ELR (cell line): Measurements from ENCODE around the gene CDH23.

Source experiments
- DNase-seq: peaks from one replicate; pipeline ENCODE4 v3.0.0-alpha.2; 2015; ENCODE audit warnings: low read depth

The CDH23 gene

DNA sequence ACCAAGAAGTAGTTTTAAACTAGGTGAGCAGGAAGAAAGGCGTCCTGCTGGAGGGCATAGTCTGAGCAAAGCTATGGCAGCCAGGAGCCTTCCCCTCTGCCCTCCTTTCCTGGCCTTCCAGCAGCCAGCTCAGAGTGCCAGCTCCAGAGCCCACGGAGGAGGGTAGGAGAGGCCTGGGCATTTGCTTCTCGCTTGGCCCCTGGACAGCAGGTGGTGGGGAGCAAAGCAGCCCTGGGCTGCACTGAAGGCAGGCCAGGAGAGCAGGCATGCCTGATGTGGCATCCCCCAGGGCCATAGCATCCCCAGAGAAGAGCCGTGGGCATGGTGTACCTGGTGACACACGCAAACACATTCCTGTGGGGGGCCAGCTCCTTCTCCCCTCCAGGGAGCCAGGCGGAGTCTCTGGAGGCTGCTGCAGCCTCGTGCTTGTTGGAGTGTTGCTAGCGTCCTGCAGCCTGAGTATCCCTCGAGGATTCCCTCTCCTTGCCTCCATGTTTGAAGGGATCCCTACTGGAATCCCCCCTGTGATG lies 43.9 kb downstream of the CDH23 start:
- no peak for DNase-seq

DNA sequence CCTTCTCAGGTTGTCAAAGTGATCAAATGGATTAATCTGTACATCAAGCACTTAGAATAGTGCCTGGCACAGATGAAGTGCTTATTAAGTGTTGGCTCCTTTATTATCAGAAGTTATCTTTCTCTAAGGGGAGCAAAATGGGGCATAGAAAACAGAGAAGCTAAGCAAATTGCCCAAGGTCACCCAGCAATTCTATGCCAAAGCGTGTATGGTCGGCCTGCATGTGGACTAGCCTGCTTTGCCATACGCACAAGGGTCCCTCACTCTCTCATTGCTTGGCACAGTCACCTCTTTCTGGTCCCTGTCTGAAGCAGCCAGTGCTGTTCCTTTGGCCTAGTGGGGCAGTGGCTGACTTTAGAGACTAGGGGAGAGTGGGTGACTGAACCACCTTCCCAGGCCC lies 45.3 kb downstream of the CDH23 start:
- DNase-seq: no peak

DNA sequence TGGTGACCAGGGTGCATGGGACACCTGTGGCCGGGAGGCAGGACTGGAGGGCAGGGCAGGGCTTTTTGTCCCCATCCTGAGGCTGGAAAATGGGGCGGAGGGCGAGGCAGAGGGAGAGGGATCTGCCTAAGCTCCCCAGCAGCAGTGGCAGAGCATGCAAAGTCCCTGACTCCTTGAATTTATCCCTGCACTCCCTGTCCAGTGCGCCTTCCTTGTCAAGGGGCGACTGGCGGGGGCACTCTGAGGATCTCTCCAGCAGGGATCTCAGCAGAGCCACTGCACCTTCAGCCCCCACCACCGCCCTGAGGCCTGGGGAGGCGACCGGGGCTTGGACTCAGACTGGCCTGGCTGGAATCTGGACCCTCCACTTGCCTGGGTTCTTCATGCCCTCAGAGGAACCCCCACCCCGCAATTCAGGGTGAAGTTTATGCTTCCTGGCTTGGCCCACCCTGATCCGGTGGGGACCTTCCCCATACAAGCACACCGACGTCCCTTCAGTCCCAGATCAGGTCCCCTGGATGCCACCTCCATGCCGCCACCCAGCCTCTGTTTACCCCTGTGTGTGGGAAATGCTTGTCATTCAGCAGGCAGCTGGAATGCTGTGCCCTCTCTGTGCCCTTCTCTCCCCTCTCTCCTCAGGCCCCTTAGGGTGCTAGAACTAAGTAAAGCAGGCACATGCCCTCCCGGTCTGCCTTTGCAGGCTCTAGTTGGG lies 46.3 kb downstream of the CDH23 start:
- DNase-seq: no peak

DNA sequence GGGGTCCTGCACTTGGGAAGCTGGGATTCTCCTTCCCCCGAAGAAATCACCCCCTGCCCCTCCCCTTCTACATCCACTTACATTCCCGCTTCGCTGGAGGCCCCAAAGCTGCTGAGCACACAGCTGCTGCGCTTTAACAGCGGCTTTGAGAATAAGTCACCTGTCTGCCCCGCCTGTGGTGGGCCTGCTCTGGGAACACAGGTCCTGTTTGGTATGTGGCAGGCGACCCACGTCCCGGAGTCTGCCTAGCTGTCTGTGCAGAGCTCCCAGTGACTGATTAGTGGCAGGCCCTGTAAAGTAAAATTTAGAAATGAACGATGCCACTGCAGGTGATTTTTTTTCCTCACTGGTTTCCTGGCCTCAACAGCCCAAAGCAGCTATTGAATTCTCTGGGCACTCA lies 47.0 kb downstream of the CDH23 start:
- DNase-seq: no peak

DNA sequence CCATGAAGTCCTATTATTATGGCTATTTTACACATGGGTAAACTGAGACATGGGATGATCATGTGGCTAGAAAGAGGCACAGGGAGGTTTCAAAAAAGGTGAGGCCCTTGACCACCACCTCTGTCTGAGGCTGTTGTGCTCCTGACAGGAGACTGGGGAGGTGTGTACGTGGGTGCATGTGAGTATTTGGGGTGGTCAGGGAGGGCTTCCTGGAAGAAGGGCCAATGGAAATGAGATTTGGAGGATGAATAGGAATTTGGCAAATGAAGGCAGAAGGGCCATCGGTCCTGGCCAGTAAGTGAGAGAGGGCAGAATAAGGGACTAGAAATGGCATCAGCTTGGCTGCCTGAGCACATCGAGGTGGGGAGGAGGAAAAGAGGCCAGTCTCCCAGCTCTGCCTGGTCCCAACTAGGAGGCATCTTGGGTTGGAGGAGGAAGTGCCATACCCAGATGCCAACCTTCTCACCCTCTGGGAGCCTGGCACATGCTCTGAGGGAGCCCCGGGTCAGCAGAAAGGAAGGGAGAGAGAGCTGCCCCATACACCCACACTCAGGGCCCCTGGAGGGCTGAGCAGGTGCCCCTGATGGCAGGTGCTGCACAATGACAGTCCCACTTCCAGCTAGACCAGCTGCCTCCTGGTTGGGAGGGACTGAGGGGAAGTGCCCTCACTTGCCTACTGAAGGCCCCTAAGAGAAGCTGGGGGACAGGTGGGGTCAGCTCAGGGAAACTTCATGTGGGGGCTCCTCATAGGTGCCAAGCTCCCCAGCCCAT lies 47.7 kb downstream of the CDH23 start:
- no peak for DNase-seq

DNA sequence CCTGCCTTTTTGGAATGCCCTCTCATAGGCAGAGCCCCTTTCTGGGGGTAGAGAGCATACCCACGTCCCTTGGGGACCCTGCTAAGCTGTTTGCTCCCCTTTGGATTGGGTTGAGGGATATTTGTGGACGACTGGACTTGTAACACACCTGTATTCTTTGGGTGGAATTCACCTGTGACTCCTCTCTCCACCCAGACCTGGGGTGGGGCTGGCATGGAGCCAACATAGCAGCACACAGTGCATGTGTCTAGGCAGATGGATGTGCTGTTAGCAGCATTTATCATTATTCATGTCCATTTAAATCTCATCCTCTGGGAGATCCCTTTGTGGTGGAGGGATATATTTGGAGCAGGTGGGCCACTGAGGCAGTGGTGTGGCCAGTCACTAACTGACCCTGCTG lies 51.0 kb downstream of the CDH23 start:
- DNase-seq: no peak

DNA sequence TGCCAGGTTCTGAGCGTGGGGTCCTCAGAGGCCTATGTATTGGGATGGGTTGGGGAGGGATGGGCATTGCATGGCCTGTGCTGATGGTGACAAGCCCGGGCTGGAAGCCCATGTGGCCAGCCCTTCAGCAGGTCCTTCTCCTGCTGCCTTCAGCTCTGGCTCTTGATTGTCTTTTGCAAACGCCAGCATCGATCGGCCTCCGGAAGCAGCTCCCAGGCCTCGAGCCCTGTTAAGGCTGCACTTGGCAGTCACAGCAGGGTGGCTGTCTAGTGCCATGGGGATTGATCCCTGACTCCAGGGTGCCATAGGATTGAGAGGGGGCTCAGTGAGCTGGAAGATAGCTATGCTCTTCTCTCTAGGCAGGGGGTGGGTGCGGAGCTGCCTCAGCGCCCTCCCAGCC lies 51.4 kb downstream of the CDH23 start:
- no peak for DNase-seq

DNA sequence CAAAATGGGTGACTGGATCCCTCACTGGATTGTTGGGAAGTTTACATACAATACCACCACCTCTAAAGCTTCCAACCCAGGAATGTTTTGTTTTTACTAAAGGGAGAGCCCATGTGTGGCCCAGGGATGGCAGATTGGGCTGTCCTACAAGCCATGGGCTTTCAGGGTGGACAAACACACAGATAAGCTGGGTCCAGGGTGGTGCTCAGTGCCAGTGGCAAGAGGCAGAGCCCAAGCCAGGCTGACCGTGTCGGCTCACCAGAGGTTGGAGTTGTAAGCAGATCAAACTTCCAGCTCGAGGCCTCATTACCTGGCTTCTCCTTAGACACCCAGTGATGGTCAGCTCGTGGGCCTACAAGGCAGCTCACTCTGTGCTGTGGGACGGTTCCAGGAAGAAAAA lies 52.3 kb downstream of the CDH23 start:
- DNase-seq: no peak

DNA sequence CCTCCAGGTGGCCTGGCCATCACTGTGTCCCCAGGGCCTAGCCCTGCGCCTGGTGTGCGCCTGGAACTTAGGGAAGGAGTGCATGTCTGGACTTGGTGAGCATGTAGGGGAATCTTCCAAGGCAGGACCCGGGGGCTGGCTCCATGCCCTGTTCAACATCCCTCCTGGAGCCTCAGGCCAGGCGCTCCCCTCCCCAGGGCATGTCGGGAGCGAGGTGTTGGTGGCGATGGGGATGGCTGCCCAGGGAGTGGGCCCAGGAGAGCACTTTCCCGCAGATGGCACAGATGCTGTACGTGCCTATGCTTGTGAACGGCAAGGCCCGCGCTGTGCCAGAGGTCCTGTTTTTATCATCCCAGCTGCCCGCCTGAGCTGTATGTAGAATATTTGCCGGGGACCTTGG lies 55.0 kb downstream of the CDH23 start:
- no peak for DNase-seq

DNA sequence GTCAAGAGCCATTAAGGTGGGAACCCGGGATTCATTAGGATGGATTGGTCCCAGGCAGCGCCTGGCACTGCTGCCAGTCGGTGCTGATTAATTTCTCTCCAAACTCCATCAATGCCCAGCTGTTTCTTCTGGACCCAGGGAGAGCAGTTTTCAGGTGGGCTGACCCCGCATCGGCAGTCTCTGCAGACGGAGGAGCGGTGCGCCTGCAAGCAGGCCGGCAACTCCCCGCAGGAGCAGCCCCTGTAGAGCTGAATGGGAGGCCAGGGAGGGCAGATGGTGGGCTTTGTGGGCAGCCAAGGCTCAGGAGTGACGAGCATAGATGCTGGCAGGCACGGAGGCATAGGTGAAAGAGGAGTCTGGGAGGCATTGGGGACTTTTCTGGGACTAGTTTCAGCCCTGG lies 56.5 kb downstream of the CDH23 start:
- no peak for DNase-seq

DNA sequence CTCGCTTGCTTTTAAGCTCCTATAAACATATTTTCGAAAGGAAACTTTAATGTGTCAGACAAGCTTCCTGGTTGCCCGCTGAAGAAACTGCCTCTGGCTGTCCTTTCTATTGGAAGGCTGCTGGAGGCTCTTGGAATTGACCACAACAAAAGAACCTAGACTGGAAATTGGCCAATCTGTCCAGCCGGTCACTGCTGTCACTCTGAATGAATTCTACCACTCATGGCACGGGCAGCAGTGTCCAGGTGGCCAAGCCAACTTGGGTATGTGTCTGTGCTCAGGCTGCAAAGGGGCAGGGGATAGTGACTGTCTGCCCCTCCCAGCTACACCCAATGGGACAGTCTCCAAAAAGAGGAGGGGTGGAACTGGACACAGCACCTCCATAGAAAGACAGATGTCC lies 57.6 kb downstream of the CDH23 start:
- no peak for DNase-seq

DNA sequence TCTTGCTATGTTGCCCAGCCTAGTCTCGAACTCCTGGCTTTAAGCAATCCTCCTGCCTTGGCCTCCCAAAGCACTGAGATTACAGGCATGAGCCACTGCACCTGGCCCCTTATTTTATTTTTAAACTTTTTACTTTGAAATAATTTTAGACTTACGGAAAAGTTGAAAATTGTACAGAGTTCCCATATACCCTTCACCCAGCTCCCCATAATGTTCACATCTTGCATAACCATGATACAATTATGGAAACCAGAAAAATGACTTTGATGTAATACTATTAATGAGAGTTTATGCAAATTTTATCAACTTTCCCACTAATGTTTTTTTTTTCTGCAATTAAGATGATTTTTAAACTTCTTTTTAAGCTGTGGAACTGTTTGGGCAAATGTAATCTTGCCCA lies 58.3 kb downstream of the CDH23 start:
- no peak for DNase-seq

DNA sequence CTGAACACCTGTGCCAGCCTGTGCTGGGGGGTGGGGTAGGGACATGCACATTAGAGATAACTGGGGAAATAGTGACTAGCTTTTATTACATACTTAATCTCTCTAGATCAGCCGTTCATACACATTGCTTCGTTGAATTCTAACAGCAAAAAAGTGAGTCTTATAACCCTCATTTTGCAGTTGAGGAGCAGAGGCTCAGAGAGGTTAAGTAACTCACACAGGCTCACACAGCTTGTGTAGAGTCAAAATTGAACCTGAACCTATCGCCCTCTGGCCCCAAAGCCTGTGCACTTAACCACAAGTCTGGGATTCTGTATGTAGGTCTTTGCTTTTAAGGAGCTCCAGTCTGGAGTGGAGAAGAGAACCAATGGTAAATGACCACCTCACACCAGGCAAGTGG lies 59.9 kb downstream of the CDH23 start:
- no peak for DNase-seq

DNA sequence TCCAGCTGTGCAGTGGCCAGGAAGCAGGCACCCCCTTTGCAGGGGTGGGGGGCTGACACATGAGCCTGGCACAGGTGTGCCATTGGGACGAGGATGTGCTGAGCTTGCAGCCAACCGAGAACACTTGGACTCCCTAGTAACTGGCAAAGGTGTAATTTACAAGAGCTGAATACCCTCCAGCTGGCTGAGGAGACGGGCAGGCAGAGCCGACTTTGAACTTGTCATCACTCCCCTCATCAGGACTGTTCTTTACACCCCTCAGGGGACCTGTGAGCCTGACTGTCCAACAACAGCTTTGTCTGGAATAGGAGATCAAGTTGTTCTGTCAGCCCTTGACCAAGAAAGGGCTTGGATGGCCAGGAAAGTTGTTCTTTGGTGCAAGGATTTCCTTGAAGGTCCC lies 61.2 kb downstream of the CDH23 start:
- no peak for DNase-seq

DNA sequence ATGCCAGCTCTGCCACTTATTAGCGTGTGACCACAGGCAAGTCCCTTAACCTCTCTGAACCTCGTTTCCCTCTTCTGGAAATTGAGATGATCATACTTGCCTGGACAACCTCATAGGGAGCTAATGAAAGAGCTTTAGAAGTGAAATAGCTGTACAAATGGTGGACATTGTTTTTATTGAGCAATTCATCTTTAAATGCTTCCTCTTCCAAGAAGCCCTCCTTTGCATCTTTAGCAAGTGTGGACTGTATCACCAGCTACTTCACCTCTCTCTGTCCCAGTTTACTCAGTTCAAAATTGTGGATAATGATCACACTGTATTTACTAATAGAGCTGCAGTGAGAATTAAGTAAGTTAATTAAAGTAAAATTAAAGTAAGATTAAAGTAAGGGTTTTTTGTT lies 61.7 kb downstream of the CDH23 start:
- no peak for DNase-seq

DNA sequence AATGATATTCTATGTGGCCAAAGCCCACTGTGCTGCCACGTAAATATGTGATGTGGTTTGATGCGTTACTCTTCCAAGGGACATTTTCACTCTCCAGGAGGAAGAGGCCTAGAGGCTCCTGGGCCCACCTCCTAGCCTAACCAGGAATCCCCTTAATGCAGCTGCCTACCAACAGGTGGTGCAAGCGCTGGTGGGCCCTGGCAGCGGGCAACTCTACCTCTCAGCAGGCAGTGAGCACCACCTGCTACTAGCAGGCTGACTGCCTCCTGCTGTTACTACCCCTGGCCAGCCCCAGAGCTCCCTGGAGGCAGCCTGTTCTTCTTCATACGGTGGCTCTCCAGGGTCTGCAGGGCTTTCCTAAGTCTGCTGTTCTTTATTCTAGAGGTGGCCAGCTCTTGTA lies 62.8 kb downstream of the CDH23 start:
- DNase-seq: no peak

DNA sequence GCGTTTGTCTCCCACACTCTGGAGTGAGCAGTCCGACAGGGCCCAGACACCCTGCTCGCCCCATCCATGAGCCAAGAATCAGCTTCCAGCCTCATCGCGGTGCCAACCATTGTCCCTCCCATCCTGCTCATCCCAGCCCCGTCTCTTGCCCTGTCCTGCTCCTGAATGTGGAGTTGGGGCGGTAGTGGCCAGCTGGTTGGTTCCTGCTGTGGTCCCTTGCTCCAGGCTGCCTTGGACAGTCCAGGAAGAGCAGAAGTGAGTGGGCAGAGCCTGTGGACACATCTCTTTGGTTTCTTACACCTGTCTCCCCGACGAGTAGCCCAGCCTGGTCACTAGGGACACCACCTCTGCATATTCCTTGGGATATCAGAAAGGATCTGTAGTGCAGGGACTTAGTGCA lies 63.9 kb downstream of the CDH23 start:
- DNase-seq: no peak

DNA sequence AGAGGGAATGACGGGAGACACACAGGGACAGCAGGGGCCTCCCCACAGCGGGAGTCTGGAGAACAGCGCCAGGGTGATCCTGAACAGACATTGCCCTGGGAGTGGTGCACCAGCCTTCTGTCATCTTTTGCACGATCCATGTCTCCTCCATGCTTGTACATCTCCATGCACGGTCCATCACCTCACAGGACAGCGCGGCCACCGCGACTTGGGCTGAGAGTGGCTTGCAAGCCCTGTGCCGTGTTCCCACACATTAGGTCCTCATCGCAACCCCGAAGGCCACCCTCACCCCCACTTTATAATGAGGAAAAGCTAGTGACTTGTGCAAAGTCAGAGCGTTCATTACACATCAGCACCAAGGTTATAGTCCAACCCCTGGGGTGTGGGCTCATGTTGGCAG lies 64.7 kb downstream of the CDH23 start:
- no peak for DNase-seq

DNA sequence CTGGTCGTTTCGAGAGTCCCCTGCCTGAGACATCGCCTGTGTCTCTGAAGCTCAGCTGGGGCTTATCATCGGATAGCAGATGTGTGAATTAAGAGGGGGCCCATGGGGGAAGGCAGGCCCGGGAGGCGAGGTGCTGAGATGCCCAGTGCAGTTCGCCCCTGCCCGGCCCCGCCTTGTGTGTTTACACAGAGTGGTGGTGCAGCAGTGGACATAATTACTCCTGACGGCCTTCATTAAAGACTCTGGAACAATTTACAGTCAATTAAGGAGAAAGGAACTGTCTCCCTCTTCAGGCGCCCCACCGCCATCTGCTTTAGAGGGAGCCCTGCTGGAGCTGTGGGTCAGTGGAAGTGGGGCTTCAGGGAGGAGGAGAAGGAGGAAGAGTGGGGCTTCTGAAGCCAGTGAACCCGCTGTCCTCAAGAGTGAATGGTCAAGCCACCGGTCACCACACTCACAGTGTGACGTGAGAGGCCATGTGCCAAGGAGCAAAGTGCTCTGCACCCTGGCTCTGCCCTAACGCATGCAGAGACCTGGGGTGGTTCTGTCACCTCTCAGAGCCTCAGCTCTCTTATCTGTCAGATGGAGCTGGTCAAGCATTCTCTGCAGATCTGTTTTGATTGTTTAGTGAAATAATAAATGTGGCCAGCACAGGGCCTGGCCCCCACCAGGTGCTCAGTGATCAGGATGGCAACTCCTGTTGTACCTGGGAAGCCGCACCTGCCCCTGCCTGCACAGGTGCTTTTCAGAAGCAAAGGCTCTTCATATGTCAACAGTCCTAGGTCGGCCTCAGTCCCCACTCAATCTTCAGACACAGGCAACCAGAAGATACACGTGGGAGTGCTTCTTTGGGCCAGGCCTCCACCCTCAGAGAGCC lies 65.6 kb downstream of the CDH23 start:
- DNase-seq: no peak

DNA sequence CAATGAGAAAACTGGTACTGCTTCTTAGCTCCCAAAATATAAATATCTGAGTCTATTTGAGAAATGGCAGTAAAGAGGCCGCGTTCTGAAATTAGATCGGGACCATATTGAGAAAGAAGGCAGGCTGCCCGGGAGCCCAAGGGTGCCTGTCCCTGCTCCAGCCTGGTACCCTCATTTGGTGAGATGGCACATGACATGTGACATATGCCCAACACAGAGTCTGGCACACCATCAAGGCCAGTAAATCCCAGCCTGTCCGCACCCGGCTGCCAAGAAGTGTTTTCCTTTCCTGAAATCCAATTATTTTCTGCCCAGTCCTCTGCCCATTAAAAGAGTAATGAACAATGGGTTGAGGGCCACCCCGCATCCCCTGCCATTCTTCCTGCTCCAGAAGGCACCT lies 66.4 kb downstream of the CDH23 start:
- DNase-seq: no peak

DNA sequence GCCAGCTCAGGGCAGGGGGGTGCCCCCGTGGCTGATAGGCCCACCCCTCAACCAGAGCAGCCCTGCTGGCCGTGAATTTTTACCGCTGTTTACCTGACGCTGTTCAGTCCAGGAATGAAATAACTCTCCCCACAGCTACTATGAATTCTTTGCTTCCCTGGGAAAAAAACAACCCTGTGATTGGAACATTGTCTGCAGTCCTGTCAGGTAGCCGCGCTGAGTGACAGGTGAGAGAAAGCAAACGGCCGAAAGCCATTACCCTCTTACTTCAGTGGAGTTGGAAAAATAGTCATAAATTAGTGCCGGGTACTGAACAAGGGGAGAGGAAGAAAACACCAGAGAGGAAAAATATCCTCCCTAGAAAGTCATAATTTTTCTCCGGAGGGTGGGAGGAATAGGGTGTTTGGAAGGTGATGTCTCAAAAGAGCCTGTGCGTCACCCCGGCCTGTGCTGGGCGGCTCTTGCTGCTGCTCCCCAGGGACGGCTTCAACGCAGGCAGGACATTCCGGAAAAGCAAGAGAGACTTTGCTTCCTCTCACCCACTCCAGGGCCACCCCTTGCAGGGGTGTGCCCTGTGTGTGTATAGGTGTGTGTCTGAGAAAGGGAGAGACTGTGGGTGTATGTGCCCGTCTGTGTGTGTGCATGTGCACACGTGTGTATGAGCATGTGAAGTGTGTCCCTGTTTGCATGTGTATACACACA lies 69.0 kb downstream of the CDH23 start:
- DNase-seq: no peak

DNA sequence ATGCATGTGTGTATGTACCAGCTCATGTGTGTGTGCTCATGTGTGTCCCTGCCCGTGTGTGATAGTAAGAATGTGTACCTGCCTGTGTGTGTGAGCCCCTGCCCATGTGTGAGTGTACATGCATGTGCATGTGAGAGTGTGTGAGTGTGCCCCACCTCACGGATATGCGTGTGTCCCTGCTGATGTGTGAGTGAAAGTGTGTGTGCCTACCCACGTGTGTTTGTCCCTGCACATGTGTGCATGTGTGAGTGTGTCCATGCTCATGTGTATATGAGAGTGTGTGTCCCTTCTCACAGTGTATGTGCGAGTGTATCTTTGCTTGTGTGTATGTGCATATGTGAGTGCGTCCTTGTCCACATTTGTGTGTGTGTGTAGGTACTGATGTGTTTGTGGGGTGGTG lies 69.6 kb downstream of the CDH23 start:
- DNase-seq: no peak
